UCSD-AML1 (cell line): ENCODE data around the gene MACROD1.
A peak's percentile ranks its signal among the peaks of the same experiment; 100 is the strongest.

ENCODE experiments used
- DNase-seq: peaks from one replicate; lab custom pipeline; 2025; ENCODE audit not compliant: unreplicated experiment; lab: John Stamatoyannopoulos, UW

Gene MACROD1

DNA sequence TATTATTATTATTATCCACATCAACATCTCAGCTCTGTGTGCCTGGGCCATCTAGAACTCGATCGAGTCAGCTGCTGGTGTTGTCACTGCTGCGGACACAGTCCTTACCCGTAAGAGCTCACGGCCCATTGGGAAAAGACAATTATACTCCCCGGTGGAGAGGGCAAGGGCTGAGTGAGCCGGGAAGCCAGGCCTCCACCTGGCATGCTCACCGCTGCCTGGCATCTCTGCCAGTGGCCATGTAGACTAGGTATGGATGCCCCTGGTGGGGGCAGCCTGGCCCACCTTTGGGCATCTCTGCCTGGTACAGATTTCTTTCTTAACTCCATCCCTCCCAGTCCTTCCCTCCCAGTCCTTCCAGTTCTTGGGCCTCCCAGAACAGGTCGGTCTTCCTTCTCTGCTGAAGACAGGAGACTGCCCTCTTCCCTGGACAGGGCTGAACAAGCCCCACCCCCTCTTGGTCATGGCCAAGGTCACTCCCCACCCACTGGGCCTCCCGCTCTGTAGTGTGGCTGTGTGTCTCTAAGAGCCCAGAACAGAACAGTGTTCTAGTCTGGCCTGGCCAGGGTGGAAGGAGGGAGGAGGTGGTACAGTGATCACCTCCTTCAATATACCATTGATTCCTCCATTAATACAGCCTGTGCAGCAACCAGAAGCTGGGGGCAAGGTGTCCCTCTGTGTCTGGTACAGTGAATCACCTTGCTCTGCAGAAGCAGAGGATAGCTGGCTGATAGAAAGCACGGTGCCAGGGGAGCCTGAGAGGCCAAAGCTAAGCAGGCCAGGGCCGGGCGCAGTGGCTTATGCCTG is 72.5 kb downstream of the MACROD1 start:
- no peak for DNase-seq

DNA sequence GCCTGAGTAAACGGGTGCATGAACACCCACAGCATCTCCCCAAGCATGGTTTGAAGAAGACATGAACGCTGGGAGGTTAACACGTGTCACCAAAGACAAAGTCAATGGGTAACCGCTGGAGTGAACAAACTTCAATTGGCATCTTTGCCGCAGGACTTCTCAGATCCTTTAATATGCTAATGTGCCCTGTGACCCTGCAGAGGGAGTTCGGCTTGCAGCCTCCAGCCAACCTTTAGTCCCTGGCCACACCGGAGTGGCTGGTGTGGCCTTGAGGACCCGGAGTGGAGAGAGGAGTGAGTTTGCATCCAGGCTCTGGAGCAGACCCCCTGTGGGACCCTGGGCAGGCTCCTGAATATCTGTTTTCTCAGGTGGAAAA is 73.2 kb downstream of the MACROD1 start:
- no peak for DNase-seq

DNA sequence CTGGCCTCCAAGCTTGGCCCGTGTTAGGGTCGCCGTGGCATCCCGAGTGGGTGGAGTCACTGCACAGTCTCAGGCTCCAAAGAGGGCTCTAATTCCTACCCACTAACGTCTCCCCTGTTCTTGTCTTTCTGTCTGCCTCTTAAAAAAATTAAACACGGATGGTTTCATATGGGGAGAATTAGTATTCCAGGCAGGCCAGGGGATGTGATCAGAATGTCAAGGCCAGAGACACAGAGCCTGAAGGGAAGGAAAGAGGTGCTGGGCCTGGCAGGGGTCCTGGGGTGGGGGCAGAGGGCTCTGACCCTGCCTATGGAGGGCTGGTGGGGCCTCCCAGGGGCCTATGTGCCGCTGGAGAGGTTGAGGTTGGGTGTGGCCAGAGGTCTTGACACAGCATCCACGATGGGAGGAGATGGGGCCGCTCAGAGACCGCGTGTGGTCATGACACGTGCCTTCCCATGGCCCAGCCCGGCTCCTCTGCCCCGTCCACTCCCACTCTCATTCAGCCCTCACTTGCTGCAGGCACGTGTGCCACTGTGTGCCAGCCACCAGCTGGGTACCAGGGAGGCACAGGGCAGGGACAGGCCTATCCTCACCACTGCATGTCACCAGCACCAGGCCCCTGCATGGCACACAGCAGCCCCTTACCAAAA is 73.7 kb downstream of the MACROD1 start:
- peak; percentile 18 for DNase-seq

DNA sequence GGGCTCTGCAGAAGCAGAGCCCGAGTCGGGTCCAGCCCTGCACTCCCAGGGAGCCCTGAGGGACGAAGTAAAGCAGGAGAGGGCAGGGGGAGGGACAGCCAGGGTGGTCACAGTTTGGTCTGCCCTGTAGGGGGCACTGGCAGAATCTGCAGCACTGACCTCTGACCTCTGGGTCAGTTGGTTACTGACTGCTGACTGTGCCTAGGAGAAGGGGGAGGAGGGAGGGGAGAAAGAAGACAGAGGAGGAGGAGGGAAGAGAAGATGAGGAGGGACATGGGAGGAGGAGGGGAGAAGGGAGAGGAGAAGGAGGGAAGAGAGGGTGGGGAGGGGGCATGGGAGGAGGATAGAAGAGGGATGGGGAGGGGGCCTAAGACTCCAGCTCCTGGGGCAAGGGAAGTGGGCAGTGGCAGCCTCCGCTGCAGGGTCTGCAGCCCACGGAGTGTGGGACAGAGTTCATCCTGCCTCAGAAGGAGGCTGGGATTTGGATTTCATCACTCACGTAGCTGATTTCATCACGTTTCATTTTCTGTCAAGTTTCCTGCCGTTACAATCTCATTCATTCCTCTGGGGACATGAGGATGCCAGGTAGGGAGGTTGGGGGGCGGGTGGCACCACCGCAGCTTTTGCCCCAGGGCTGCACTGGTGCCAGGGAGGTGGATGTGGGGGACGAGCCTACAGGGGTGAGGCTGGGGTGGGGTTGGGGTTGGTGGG is 75.0 kb downstream of the MACROD1 start:
- DNase-seq: no peak

DNA sequence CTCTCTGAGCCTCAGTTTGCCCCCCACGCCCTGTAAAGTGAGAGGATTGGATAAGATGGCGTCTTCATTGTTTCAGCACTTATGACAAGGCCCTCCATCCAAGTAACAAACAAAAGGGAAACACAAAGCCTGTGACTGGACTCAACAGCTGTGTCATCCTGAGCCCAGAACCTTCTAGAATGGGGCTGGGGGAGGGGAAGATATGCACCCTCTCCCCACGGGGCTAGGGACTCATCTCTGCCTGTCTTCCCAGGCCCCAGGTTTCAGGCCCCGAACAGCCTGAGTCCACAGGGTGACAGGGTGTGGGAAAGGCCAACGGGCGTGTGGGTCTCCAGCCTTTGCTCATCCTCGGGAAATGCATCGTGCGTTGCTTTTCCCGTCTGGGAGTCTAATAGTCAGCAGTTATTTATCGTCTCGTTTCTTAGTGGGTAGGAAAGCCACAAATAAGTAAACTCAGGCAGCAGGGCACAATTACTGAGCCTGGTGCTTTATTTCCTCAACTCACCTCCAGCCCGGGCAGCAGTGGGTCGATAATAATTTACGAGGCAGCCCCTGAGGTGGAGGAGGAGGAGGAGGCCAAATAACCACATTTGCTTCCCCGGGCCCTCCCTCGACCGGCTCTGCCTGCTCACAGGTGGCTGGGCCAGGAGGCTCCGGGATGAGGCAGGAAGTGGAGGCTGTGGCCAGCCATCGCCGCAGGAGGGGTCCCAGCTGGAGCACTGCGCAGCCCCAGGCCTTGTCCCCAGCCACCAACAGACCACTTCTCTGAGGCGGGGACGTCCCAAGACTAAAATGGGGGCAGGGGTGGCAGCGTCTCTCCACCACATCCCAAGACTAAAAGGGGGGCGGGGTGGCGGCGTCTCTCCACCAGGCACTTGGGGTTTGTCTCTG is 75.8 kb downstream of the MACROD1 start:
- DNase-seq: peak; percentile 56

DNA sequence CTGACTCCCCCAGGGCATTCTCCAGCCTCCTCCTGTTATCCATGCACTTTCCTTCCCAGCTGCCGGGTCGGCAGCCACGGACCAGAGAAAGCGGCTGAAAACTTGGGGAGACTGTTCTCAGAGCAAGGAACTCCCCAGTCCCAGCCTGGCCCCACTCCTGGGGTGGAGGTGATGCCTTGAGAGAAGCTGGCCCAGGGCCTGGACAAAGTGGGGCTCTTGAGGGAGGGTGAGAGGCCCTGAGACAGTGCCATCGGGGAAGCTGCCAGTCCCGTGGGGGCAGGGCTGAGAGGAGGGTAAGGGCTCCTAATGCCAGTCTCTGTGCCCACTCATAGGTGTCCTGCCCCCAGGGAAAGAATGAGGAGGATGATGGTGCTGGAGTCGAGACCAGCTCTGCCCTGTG is 76.4 kb downstream of the MACROD1 start:
- DNase-seq: no peak

DNA sequence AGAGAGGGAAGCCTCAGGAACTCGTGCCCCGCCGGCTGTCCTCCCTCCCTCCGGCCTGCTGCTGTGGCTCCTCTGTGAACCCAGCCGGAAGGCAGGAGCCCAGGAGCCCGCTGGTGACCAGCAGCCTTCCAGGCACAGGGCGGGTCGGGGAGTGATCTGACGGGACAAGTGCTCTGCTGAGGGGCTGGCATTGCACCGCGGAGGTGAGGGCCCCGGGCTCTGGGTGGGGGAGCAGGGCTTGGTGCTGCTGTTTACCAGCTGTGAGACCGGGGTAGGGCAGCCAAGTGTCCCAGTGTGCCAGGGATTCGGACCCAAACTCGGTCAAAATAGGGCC is 76.9 kb downstream of the MACROD1 start:
- DNase-seq: no peak

DNA sequence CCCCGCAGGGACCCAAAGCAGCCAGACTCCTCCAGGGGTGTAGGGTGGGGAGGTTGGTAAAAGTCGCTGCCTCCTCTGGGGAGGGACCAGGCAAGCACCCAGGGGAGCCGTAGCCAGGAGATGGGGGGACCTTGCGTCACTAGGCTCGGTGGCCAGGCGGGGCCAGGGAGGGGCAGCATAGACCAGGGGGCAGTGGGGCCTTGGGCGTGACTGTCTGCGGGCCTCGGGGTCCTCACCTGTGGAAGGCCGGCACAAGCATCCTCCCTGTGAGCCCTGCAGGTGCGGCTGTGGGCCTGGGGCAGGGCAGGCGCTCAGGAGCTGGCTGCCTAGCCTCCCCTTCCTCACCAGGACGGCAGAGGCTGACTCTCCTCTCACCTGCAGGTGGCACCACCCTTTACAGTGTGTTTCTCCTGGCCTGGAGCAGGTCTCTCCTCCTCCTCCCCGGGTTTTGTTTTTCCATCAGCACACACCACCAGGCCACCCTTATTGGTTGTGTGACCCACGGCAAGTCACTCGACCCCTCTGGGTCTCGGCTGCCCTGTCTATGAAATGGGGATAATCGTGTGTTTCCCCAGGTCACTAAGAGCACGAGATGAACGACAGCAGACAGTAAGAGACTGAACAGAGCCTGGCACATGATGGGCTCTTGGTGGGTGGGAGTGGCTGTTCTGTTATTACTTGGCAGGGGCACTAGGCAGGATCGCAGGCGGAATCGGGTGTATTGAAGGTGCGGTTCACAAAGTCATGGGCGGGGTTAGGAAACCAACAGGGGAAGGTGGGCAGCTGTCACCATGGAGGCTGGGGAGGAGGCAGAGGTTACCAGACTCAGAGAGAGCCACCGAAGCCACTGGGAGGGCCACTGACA is 77.5 kb downstream of the MACROD1 start:
- no peak for DNase-seq

DNA sequence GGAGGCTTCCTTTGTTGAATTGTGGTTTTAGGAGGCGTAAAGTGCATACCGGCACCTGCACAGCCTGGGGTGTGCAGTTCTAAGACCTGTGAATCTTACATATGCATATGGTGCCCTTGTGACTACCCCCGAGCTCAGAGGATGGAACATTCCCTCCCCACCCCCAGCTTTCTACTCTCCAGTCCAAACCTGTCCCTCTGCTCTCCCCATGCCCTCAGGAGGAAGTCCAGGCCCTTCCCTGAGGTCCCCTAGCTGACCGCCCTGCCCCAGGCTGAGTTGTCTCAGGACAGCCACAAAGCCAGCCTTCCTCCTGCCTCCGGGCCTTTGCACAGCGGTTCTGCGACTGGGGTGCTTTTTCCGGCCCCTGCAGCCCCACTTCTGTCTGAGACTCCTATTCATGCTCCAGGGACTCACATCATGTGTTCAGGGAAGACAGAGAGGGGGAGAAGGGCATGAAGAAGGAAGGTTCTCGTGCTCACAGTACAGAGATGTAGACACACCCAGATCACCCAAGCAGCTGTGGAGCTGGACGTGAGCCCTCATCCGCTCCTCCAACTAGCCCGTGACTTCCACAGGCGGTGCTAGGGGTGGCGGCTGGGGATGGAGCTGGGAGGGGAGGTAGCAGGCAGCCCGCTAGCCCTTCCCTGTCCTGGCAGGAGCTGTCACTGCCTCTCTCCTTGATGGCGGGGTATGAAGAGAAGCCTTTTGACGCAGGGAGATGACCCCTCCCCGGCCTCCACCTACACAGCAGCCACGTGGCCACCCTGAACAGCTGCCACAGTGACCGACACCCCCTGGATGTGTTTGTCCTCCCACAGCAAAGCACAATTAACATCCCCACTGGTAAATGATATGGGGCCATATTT is 79.4 kb downstream of the MACROD1 start:
- no peak for DNase-seq

DNA sequence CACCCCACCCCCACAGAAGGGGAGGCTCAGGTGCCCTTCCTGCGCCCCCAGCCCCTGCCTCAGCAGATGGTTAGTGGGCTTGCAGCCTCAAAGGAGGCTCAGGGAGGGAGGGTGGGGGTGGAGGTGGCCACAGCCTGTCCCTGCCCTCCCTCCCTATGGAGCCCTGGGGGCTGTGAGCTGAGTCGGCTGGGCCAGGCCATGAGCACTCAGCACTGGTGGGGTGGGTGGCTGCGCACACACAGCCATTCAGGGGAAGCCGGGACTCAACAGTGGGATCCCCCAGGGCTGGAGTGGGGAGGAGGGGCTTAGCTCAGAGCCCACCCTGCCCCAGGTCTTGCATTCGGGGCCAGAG is 80.0 kb downstream of the MACROD1 start:
- no peak for DNase-seq

DNA sequence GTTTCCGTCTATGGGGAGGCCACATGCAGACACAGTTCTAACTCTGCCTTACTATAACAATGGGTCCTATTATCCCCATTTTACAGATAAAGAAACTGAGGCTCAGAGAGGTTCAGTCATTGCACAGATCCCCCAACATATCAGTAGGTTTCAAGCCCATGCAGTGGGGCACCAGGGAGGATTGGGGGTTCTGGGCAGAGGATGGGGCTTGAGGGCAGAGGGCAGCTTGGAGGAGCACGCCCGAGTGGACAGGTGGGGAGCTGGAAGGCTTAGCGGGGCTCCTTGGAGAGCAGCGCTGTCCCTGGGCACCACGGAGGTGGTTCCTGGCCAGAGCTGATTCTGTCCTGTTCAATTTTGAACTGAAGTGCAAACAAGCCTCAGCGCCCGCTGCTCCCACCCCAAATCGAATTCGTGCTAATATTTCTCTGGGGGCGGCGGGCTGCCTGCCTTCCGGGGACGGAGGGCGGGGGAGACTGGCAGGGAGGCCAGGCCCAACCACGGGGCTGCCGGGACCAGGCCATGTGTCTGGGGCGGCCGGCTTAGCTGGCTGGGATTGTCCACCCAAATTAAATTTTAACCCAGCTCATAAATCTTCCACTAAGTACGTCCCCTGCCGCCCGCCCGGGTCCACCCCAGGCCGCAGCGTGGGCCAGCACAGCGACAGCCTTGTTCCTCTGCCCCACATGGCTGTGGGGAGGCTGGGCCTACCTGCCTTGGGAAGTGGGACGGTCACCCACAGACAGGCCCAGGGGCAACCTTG is 80.8 kb downstream of the MACROD1 start:
- no peak for DNase-seq

DNA sequence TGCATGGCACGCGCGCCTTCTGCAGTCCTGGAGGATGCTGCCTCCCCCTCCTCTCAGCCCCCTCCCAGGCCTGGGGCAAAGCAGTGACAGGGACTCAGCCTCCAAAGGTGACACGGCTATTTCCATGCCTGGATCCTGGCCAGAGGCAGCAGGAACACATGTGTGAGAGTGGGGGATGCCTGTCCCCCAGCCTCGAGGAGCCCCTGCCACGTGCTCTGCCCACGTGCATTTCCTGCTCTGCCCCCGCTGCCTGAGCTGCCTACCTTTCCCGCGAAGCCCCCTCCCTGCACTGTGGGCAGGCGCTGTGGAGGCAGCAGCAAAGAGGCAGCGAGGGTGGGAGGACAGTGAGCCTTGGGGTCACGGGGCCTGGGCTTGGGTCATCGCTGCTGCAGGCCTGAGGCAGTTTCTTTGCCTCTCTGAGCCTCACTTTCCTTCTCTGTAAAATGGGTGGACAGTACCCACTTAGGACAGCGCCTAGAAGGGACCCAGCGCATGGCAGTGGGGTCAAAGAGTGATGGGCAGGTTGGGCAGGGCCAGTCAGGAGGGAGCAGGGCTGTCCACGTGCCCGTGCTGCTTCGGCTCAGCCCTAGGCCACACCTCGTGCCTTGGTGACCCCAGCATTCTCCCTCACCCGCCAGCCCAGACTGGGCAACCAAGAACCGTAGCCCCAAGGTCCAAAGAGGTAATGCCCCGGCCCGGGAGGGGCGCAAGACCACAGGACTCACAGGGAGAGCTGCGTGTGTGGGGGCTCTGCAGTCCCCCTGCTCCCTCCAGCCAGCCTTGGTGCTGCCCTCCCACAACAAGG is 81.6 kb downstream of the MACROD1 start:
- no peak for DNase-seq

DNA sequence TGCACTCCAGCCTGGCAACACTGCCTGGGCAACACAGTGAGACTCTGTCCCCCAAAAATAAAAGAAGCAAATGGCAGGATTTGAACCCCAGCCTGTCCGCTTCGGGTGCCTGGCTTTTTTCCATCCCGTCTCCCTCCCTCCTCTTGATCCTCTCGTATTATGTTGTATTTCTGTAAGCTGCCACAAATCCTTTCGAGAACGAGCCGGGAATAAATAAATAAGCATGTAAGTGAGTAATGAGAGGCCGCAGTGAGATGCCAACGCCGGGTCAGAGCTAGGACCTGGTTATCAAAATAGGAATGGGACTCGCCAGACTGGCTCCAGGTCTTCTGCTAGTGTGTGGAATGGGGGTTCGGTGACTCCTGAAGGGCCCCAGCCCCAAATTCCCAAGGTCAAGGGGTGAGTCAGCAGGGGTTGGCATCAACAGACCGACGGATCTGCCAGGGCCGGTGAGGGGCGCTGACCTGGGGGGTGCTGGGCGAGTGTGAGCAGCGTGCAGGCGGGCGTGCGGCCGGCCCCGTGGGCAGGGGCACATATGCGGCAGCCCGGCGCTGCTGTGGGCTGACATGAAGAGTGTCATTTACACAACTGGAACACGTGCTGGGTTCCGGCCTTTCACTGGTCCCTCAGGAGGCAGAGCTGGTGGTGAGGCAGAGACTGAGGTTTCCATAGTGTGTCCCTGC is 82.4 kb downstream of the MACROD1 start:
- no peak for DNase-seq

DNA sequence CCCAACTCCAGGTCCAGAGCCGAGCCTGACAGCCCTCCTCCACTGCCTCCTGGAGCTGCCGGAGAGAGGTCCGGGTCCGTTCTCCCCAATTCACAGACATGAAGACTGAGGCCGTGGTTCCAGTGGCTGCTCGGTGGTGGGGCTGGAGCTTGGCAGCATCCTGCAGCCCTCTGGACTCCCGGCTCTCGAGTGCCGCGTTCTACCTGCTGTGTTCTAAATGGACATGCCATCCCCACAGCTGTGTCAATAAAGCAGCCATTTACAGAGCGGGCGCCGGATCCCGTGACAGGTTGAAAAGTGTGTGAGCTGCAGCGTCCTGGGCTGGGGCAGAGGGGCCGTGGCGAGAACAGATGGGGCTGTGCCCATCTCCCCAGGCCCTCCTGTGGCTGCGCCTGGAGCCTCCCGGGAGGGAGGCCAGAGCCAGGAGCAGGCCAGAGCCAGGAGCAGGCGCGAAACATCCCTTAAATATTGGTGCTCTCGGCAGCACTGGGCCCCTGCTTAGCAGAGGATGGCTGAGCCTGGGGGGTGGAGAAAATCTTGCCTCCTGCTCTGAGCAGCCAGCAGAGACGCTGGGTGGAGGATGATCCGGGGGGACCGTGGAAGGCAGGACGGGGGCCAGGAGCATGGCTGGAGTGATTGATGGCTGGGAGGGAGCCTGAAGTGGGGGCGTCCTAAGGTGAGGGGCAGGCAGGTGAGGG is 84.0 kb downstream of the MACROD1 start:
- no peak for DNase-seq

DNA sequence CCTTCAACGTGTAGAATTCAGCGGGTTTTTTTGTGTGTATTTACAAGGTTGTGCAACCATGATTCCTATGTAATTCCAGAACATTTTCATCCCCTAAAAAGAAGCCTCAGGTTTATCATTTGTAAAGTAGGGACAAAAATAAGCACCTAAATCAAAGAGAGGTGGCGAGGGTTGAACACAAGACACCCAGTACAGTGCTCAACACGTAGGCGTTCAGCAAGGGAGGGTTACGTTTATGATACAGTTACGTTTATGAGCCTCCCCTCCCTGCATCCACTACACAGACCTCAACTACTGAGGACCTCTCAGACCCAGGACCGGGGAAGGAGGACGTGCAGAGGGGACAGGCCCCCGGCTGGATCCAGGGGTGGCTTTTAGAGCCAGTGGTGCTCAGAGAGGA is 85.5 kb downstream of the MACROD1 start:
- no peak for DNase-seq

DNA sequence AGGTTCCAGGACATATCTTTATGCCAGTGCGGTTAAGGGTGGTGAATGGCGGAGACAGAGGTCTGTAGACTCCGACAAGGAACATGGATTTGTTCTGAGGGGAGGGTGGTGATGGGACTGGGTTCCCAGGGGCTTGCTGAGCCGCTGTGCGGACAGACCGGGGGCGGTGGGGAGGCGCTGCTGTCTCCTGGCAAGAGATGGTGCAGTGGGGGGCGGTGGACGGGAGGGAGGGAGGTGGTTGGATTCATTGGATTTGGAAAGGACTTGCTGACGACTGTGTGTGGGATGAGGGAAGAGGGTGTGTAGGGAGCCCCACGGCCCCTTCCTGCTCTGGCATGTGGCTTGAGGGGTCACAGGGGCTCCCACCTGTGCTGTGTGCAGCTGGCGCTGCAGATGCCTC is 87.0 kb downstream of the MACROD1 start:
- no peak for DNase-seq

DNA sequence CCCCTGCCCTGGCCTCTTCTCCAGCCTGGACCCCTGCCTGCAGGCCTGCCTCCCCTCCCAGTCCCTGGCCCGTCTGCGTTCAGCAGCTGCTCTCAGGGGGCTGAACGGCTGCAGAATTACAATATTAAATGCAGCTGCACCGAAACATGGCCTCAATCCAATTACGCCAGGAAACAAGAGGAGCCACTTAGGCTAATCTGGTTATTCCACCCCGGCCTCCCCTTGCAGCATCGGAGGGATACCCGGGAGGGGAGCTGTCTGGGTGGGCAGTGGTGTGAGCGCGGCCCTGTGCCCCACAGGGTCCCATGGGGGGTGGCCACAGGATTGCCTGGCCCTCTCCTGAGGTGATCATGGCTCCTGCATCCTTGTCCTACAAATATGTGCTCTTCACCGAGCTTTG is 87.6 kb downstream of the MACROD1 start:
- no peak for DNase-seq
